Measurements from ENCODE around the gene ZKSCAN8.

The ZKSCAN8 gene

GRCh38 chr6:28207510-28208110 is 65.9 kb downstream of the ZKSCAN8 start:
- FAIRE-seq = no peak

DNA sequence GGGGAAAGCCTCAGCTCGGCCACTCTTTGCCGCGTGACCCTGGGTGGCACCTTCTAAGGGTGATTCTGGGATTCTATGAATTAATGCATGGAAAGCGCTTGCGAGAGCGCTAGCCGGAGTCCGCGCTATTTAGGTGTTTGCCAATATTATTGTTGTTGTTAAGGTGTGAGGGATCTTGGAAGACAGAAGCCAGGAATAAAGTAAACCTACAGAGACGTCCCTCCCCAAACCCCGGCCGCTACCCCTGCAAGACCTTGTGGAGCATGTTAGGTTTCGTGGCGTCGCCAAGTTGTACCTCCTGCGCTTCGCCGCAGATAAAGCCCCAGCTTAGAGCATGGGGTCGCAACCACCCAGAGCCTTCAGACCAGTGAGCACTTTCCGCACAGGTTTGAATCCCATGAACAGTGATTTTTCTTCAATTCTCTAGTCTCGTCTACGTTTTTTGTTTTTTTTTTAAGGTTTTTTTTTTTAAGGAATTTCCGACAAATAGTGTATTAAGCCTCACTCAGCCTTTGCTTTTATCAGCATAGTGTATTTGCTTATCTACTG is 66.5 kb downstream of the ZKSCAN8 start:
- no peak for FAIRE-seq
